Uterus (tissue), 2 donors: Measurements from ENCODE around the gene UBE2D2.

Experiments
- CTCF ChIP-seq, 4 experiments: fragments of 200-600 bp in 2 of 4; fragments of 450-650 bp in 2 of 4; sonication (generic) in 2 of 4; IDR thresholded peaks; one replicate each; pipeline ENCODE4 v1.5.1; 2016 to 2019; ENCODE audit warnings: antibody characterized with exemption in 4 of 4, mild to moderate bottlenecking in 2 of 4, moderate library complexity in 1 of 4
- POLR2A ChIP-seq, 2 donors: fragments of 450-650 bp; IDR thresholded peaks; one replicate each; pipeline ENCODE4 v1.6.1; 2016; ENCODE audit warnings: antibody characterized with exemption in 2 of 2, mild to moderate bottlenecking in 1 of 2, moderate library complexity in 1 of 2

GRCh38 chr5:139657363-139658321, 96.5 kb downstream of the UBE2D2 start:
- TF ChIP-seq CTCF (IDR thresholded peaks at IDR 0.05) (no peak), POLR2A (IDR thresholded peaks at IDR 0.05) (no peak)
